ENCODE data around the gene TSC22D3. TPM values are rescaled to one million over a fixed set of nuclear protein-coding genes. Genes with fewer than 3 reads are reported as not detected.

The TSC22D3 gene
- total RNA-seq, 3 donors from 2014 or later, result 14.1 to 21.6 (median 18.5) TPM

DNA sequence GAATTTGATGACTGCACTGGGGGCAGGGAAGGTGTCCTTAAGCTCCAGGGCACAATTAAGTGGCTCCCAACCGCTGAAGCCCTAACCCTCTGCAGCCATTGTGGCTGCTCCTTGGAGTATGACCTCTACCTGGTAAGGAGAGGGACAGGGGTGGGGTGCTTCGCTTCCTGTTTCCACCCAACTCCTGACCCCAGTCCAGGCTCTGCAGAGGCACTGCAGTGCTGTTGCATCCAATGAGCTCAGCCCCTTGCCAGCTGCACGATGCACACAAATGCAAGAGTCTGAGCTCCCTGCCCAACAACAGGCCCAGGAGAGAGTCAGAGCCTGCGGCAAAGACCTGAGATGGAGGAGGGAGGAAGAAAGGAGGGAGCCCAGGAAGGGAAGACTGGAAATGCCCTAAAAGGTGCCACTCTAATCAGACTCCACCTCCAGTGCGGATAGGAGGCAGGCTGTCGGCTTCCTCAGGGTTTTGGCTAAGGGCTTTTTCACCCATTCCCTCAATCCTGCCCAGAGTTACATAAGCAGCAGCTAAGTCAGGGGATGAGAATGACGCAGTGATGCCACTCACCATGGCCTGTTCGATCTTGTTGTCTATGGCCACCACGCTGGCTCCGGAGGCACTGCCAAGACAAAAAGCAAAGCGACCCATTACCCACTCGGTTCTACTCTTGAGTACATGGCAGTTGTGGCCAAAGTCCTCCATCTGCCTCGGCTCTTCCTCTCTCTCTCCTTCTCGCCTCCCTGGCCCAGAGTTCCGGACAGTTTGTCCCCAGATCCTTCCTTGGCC lies 60.1 kb downstream of the TSC22D3 start:
- H3K9me3 Mint-ChIP-seq, result no peaks in the 10 kb centered on the region
- H3K4me3 Mint-ChIP-seq, result peak overlapping the region; percentile 92
- H3K4me1 Mint-ChIP-seq (ENCODE audit: low read depth), result peaks cover 66% of the 10 kb centered on the region
- no peak for ATAC-seq
- no peaks in the 10 kb centered on the region for H3K27me3 Mint-ChIP-seq (ENCODE audit: low read depth)
- DNase-seq, result no peak
- H3K36me3 Mint-ChIP-seq (ENCODE audit: insufficient read depth), result peaks cover 8% of the 10 kb centered on the region

DNA sequence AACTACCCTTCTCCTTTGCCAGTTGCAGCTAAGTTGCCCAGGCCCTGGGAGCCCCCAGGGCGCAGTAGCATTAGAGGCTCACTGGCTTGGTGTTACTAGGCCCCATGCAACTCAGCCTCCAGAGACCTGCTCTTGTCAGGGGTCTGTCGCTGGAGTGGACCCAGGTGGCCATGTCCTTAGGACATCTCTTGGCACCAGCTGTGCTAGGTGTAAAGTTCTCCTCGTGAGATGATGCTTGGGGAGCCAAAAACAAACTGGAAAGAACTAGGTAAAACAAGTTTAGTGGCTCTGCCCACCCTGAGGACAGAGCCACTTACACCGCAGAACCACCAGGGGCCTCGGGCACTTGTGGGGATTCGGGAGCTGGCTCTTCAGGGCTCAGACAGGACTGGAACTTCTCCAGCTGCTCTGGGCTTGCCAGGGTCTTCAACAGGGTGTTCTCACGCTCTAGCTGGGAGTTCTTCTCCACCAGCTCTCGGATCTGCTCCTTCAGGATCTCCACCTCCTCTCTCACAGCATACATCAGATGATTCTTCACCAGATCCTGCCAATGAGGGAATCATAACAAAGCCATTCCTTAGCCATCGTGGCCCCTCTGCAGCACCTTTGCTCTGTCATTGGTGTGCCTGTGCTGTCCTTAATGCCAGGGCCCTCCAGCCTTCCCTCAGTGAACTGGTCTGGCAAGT lies 61.2 kb downstream of the TSC22D3 start:
- Mint-ChIP-seq H3K9me3 (no peaks in the 10 kb centered on the region), H3K4me1 (ENCODE audit: low read depth) (peaks cover 70% of the 10 kb centered on the region), H3K27me3 (ENCODE audit: low read depth) (no peaks in the 10 kb centered on the region), H3K4me3 (peak overlapping the region; percentile 92), H3K36me3 (ENCODE audit: insufficient read depth) (peaks cover 8% of the 10 kb centered on the region)
- no peak for DNase-seq
- ATAC-seq, result no peak

DNA sequence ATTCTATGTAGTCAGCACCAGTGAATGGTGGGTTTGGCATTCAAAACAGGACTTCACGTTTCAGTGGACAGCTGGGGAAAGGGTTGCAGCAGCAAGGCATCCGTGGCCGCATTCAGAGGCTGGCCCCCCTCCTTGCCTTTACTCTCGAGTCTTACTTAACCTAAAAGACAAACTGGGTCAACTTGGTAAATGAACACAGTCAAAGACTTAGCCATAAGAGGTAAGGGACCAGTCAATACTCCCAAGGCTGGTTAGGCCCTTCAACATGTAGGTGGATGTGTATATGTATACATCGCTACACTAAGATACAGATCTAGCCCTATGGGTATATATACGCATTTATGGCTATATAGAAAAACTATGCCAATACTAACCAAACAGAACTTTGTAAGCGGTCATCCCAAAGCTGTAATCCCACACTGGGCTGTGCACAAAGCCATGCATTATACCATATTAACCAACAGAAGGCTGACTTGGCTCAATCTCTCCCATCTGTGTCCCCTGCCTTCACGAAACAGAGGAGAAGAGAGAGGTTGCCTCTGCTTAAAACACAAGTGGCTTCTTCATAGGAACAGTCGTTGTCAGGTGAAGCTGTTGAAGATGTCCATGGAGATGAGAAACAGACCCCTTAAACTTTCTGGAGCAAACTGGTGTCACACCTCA lies 61.9 kb downstream of the TSC22D3 start:
- H3K4me1 Mint-ChIP-seq (ENCODE audit: low read depth), result peaks cover 74% of the 10 kb centered on the region

DNA sequence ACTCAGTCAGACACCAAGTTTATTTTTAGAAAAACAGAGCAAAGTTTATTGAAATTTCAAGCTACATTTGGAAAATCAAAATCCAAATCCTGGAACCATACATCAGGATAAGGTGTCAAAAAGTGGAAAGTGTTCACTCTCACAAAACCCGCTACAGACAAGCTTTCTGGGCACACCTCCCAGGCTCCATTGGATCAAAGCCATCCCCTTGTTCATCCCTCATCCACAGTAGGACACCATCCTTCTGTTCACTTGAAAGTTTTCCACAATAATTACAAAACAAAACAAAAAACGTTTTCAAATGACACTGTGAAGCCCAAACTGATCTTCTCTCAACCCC lies 62.4 kb downstream of the TSC22D3 start:
- Mint-ChIP-seq H3K9me3 (no peaks in the 10 kb centered on the region), H3K36me3 (ENCODE audit: insufficient read depth) (peaks cover 8% of the 10 kb centered on the region), H3K27me3 (ENCODE audit: low read depth) (no peaks in the 10 kb centered on the region), H3K4me3 (peak overlapping the region; percentile 35), H3K4me1 (ENCODE audit: low read depth) (peaks cover 70% of the 10 kb centered on the region)
- DNase-seq, result no peak
- no peak for ATAC-seq

More for the DNA sequence above, 61.9 kb downstream of the TSC22D3 start:
- H3K27me3 Mint-ChIP-seq (ENCODE audit: low read depth), result no peaks in the 10 kb centered on the region
- H3K36me3 Mint-ChIP-seq (ENCODE audit: insufficient read depth), result peaks cover 8% of the 10 kb centered on the region
- H3K4me3 Mint-ChIP-seq, result peak overlapping the region; percentile 92
- ATAC-seq (no peak), DNase-seq (no peak)
- H3K9me3 Mint-ChIP-seq, result no peaks in the 10 kb centered on the region

DNA sequence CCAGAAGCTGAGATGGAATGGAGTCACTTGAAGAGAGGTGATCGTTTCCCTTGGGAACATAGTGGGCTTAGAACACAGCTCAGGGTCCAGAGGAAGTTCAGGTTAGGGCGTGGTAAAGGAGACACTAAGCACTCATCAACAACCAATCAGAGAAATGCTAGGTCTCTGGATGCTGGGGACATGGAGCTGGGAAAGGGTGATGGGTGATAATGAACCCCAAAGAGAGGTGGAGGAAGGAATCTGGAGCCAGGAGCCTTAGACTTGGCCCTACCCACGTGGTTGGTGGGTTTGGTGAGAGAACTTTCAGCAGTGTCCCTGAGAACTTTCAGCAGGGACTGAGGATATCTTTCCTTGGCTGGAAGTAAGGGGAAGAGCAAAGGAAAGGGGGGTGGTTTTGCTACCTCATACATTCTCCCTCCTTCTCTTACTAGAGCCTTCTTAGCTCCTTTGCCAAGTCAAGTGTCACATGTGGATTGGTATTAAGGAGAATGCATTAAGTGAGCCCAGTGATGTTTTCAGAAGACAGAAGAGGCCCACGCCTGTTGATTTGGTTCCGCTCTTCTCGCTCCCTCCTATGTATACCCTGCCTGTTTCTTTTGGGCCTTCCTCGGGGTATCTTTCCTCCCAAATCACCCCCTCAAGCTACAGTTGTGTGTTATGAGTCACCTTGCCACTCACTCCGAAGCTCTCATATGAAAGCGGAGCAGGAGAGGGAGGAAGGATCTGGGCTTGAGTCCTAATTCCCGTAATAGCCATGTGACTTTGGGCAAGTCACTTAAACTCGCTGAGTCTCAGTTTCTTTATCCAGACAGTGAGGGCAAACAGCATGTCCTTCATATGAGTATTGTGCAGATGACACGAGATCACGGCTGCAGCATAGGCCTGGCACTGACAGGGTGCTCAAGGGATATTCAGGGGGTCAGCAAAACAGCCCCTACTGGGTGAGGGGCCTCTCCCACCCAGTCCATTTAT lies 63.1 kb downstream of the TSC22D3 start:
- H3K4me1 Mint-ChIP-seq (ENCODE audit: low read depth), result peaks cover 64% of the 10 kb centered on the region
- peak overlapping the region; percentile 56 for H3K4me3 Mint-ChIP-seq
- peaks cover 8% of the 10 kb centered on the region for H3K36me3 Mint-ChIP-seq (ENCODE audit: insufficient read depth)
- ATAC-seq, result no peak
- DNase-seq, result no peak
- H3K27me3 Mint-ChIP-seq (ENCODE audit: low read depth), result no peaks in the 10 kb centered on the region
- H3K9me3 Mint-ChIP-seq, result no peaks in the 10 kb centered on the region

DNA sequence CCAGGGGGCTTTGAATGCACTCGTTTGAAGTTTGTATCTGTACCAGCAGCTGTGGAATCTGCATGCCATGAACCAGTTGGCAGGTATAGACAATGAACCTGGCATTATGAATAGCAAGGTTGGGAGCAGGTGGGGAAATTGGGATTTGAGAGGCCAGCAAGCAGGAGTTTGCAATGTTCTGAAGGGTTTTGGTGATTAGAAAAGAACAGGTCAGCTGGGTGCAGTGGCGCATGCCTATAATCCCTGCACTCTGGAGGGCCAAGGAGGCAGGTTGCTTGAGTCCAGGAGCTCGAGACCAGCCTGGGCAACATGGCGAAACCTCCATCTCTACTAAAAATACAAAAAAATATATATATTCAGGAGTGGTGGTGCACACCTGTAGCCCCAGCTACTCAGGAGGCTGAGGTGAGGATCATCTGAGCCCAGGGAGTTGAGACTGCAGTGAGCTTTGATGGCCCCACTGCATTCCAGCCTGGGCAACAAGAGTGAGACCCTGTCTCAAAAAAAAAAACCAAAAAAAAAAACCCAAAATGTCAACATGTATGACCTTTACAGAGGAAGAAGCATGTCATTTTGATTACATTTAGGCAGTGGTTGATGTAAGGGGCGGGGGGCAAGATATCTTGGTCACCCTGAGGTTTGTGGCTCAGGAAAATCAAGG lies 63.9 kb downstream of the TSC22D3 start:
- peaks cover 8% of the 10 kb centered on the region for H3K36me3 Mint-ChIP-seq (ENCODE audit: insufficient read depth)
- no peak for ATAC-seq
- no peaks in the 10 kb centered on the region for H3K9me3 Mint-ChIP-seq
- peak overlapping the region; percentile 75 for H3K4me3 Mint-ChIP-seq
- DNase-seq, result no peak
- H3K27me3 Mint-ChIP-seq (ENCODE audit: low read depth), result no peaks in the 10 kb centered on the region
- H3K4me1 Mint-ChIP-seq (ENCODE audit: low read depth), result peaks cover 58% of the 10 kb centered on the region

DNA sequence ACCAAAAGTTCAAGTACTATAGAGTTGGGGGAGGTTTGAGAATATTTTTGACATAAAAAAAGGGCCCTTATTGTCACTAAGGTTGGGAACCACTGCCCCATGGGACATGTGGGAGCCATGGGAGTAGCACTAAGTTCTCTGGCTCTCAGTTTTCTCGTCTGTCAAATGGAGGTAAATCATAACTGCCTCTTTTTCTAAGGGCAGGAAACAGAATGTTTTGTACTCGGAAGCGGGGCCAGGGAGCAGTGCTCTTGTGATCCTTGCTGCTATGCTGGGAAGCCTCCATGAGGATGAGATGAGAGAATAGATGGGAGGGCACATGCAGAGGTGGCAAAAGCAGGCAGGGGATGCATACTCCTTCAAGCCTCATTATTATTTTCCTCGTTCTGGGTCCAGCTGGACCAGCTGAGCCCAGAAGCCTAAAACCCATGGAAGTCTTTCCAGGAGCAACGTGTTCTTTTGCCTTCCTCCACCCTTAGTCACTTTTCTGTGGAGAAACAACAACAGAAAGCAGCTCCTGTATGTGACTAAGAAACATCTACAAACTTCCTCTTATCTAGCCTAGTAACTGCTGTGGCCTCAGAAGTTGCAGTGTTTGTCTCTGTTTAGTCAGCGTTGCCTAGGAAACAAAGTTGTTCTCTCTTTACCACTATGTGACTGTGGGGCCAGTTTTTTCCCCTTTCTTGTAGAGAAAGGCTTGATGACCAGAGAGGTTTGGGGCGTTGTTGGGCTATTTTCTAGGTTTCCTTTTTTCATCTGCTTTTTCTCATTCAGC lies 64.8 kb downstream of the TSC22D3 start:
- peak; percentile 86 to 92 for ATAC-seq
- Mint-ChIP-seq H3K4me3 (peak overlapping the region; percentile 75), H3K4me1 (ENCODE audit: low read depth) (peaks cover 56% of the 10 kb centered on the region), H3K9me3 (no peaks in the 10 kb centered on the region), H3K36me3 (ENCODE audit: insufficient read depth) (peaks cover 8% of the 10 kb centered on the region), H3K27me3 (ENCODE audit: low read depth) (no peaks in the 10 kb centered on the region)
- no peak for DNase-seq

DNA sequence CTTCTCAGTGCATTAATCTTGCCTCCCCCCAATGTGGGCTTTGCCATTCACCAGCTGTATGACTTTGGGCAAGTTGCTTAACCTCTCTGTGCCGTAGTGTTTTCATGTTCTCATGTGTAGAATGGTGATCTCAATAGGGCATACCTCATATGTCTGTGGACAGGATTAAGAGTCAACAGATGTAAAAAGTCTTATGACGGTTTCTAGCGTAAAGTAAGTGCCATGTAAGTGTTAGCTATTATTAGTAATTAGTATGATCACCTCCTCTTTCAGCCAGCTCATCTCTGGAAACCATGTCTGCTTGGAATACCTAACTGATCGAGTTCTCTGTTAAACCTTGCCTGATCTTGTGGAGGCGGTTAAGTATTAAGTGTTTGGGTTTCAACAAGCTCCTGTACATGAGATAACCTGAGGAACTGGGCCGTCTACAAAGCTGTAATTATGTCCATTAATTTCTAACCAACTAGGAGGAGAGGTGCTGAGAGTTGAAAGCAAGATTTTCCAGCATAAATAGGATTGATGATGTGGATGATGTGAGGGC lies 66.3 kb downstream of the TSC22D3 start:
- DNase-seq (no peak), ATAC-seq (no peak)
- no peaks in the 10 kb centered on the region for H3K9me3 Mint-ChIP-seq
- peaks cover 47% of the 10 kb centered on the region for H3K4me1 Mint-ChIP-seq (ENCODE audit: low read depth)
- H3K27me3 Mint-ChIP-seq (ENCODE audit: low read depth), result no peaks in the 10 kb centered on the region
- H3K36me3 Mint-ChIP-seq (ENCODE audit: insufficient read depth), result peaks cover 8% of the 10 kb centered on the region
- no peak overlapping the region for H3K4me3 Mint-ChIP-seq

DNA sequence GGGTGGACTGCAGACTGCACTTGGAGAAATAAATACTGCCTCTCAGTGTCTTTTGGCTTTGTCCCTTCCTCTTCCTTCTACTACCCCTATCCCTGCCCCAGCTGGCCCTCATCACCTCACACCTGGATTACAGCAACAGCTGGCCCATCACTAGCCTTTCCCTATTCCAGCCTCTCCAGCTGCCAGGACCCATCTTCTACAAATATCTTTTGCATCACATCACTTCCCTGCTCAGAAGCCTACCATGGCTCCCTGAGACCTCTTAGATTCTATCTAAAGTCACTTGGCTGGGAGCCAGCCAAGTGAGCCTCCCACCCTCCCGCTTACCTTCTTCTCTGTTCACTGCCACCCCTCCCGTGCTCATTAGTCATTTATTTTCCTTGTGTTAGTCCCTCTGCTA lies 66.8 kb downstream of the TSC22D3 start:
- DNase-seq (no peak), ATAC-seq (no peak)
- Mint-ChIP-seq H3K9me3 (no peaks in the 10 kb centered on the region), H3K36me3 (ENCODE audit: insufficient read depth) (peaks cover 2% of the 10 kb centered on the region), H3K4me3 (no peak overlapping the region), H3K4me1 (ENCODE audit: low read depth) (peaks cover 41% of the 10 kb centered on the region), H3K27me3 (ENCODE audit: low read depth) (no peaks in the 10 kb centered on the region)

DNA sequence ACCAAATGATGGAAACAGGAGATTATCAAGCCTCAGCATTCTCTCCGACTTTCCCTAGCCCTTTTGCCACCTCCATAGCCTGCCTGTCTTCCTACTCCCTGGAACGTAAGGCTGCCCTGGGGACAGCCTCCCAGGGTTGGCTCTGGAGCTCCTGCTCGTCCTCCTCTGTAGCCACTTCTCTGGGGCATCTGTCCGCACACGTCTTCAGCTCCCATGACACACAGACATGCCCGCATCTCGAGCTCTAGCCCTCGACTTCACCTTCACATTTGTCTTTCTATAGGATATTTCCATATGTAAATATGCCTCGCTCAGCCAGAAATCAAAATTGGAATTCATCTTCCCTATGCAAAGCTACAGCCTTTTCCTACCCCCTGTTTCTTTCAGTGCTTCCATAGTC lies 67.7 kb downstream of the TSC22D3 start:
- H3K4me1 Mint-ChIP-seq (ENCODE audit: low read depth), result peaks cover 34% of the 10 kb centered on the region
- H3K36me3 Mint-ChIP-seq (ENCODE audit: insufficient read depth), result no peaks in the 10 kb centered on the region
- ATAC-seq, result no peak
- H3K27me3 Mint-ChIP-seq (ENCODE audit: low read depth), result no peaks in the 10 kb centered on the region
- H3K9me3 Mint-ChIP-seq, result no peaks in the 10 kb centered on the region
- DNase-seq, result no peak
- H3K4me3 Mint-ChIP-seq, result no peak overlapping the region

DNA sequence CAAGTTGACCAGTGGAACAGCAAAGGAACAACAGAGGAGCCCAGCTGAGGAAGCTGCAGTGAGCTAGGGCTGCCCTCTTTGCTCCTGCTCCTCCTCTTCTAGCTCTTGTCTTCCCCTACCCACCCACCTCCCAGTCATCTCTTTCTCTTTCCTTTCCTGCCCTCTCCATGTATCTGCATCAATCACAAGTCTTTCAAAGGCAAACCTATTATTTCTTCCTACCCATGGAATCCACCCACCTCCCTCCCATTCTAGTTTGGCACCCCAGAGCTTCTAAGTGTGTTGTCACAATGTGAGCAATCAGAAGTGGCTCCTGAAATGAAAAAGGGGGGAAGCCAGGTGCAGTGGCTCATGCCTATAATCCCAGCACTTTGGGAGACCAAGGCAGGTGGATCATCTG lies 69.3 kb downstream of the TSC22D3 start:
- H3K9me3 Mint-ChIP-seq, result no peaks in the 10 kb centered on the region
- DNase-seq, result no peak
- H3K36me3 Mint-ChIP-seq (ENCODE audit: insufficient read depth), result no peaks in the 10 kb centered on the region
- no peak for ATAC-seq
- H3K4me1 Mint-ChIP-seq (ENCODE audit: low read depth), result peaks cover 24% of the 10 kb centered on the region
- H3K4me3 Mint-ChIP-seq, result no peak overlapping the region
- no peaks in the 10 kb centered on the region for H3K27me3 Mint-ChIP-seq (ENCODE audit: low read depth)

DNA sequence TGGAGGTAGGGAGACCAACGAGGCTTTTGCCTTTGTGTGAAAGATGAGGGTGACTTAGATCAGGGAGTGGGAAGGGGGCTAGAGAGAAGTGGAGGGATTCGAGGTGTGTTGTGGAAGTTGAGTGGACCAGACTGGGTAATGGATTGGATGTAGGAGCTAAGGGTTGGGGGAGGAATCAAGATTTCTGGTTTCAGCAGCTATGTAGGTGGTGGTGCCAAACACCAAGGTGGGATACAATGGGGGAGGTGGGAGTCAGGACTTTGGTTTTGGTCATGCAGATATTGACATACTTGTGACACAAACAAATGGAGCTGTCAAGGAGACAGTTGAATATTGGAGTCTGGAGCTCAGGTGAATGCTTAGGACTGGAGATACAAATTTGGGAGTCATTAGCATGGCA lies 71.0 kb downstream of the TSC22D3 start:
- Mint-ChIP-seq H3K9me3 (no peaks in the 10 kb centered on the region), H3K4me1 (ENCODE audit: low read depth) (peaks cover 27% of the 10 kb centered on the region), H3K4me3 (no peak overlapping the region), H3K27me3 (ENCODE audit: low read depth) (peaks cover 2% of the 10 kb centered on the region), H3K36me3 (ENCODE audit: insufficient read depth) (no peaks in the 10 kb centered on the region)
- DNase-seq (no peak), ATAC-seq (no peak)

DNA sequence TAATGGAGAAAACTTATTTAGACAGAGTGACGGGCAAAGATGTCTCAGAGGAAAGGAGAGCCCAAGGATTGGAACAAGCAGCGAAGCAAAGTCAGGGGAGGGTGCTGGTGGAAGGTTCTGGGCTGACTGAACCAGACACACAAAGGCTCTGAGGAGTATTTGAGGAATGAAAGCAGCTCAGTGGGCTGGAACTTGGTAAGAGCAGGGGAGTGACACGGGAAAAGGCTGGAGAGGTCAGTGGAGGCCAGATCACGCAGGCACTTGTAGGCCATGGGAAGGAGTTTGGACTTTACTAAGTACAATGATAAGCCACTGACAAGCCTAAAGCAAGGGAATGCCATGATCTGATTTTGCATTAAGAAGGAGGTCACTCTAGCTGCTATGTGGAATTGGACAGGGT lies 71.4 kb downstream of the TSC22D3 start:
- Mint-ChIP-seq H3K4me3 (no peak overlapping the region), H3K36me3 (ENCODE audit: insufficient read depth) (no peaks in the 10 kb centered on the region), H3K9me3 (no peaks in the 10 kb centered on the region), H3K4me1 (ENCODE audit: low read depth) (peaks cover 27% of the 10 kb centered on the region), H3K27me3 (ENCODE audit: low read depth) (peaks cover 2% of the 10 kb centered on the region)
- no peak for DNase-seq
- ATAC-seq, result no peak

All from activated T-cell treated with anti-CD3 and anti-CD28 coated beads, Interleukin-2, amount 50 U/mL, for 4 hours (primary cell).